SK-N-SH (cell line): ENCODE results near the gene DNAJC10. TPM values are rescaled to one million over a fixed set of nuclear protein-coding genes. Genes with fewer than 3 reads are reported as not detected.
"Not testable (repeated sequence)": the region's sequence is repeated elsewhere in the genome, so short reads cannot be mapped to it uniquely, and the experiment has no call there.

ENCODE experiments used
- CTCF ChIA-PET: fragments of 300-600, 350-600 bp; formaldehyde crosslinking; extraction: SDS; loops from one replicate; lab custom pipeline; 2021; lab: Yijun Ruan, JAX
- POLR2A ChIA-PET: fragments of 350-600 bp; sonication (Branson Sonifier 250); formaldehyde crosslinking; extraction: SDS; loops from one replicate; lab custom pipeline; 2020; ENCODE audit warnings: antibody characterized with exemption, inconsistent platforms; lab: Yijun Ruan, JAX
- DNase-seq: peaks from one replicate; pipeline ENCODE4 v3.0.0; 2012
- H2AFZ ChIP-seq: fragments of 200-600 bp; sonication (generic); 2 replicates; pipeline ENCODE4 v1.8.1; 2016; ENCODE audit warnings: antibody characterized with exemption, mild to moderate bottlenecking, low read depth
- H3F3A ChIP-seq: fragments of 200-600 bp; sonication (generic); replicated peaks from 2 replicates; pipeline ENCODE3; 2016; ENCODE audit warnings: antibody characterized with exemption, mild to moderate bottlenecking; ENCODE audit not compliant: insufficient read depth
- H3K27ac ChIP-seq, 2 experiments: fragments of 200-500 bp in 1 of 2; fragments of 200-600 bp in 1 of 2; sonication (Bioruptor generic) in 1 of 2; sonication (generic), shearing (Covaris generic) in 1 of 2; 2 replicates each; pipeline versions ENCODE4 v1.5.1 to v1.6.1; 2014 to 2016; ENCODE audit warnings: low read depth in 2 of 2, inconsistent platforms in 1 of 2, low read length in 1 of 2, mild to moderate bottlenecking in 1 of 2, mixed read lengths in 1 of 2
- H3K27me3 ChIP-seq: fragments of 200-600 bp; sonication (generic), shearing (Covaris generic); 2 replicates; pipeline ENCODE4 v1.6.1; 2016; ENCODE audit warnings: mixed run types; ENCODE audit not compliant: insufficient read depth
- H3K36me3 ChIP-seq, 2 experiments: fragments of 200-500 bp in 1 of 2; fragments of 200-600 bp in 1 of 2; sonication (Bioruptor generic) in 1 of 2; sonication (generic) in 1 of 2; replicated peaks in 1 of 2; 2 replicates each; pipeline versions ENCODE3 to v1.5.1; 2014 to 2016; ENCODE audit warnings: low read length in 1 of 2, mild to moderate bottlenecking in 1 of 2; ENCODE audit not compliant: insufficient read depth in 2 of 2, control insufficient read depth in 1 of 2
- H3K4me1 ChIP-seq, 2 experiments: fragments of 200-500 bp in 1 of 2; fragments of 200-600 bp in 1 of 2; sonication (Bioruptor generic) in 1 of 2; sonication (generic), shearing (Covaris generic) in 1 of 2; 2 replicates each; pipeline versions ENCODE4 v1.5.1 to v1.6.1; 2014 to 2016; ENCODE audit warnings: low read depth in 1 of 2, low read length in 1 of 2, mixed run types in 1 of 2; ENCODE audit not compliant: insufficient read depth in 2 of 2, control insufficient read depth in 1 of 2
- H3K4me2 ChIP-seq: fragments of 200-600 bp; sonication (generic), shearing (Covaris generic); 2 replicates; pipeline ENCODE4 v1.6.1; 2017; ENCODE audit warnings: mixed run types
- H3K4me3 ChIP-seq, 2 experiments: fragments of 200-500 bp in 1 of 2; fragments of 200-600 bp in 1 of 2; sonication (Bioruptor generic) in 1 of 2; sonication (generic), shearing (Covaris generic) in 1 of 2; 2 replicates each; pipeline versions ENCODE4 v1.5.1 to v1.8.1; 2014 to 2016; ENCODE audit warnings: low read depth in 2 of 2, inconsistent platforms in 1 of 2, low read length in 1 of 2, mild to moderate bottlenecking in 1 of 2, mixed read lengths in 1 of 2, moderate library complexity in 1 of 2
- H3K79me2 ChIP-seq: fragments of 200-600 bp; sonication (generic); 2 replicates; pipeline ENCODE4 v1.8.1; 2017; ENCODE audit warnings: mild to moderate bottlenecking; ENCODE audit not compliant: insufficient read depth
- H3K9ac ChIP-seq: fragments of 200-600 bp; sonication (generic); 2 replicates; pipeline ENCODE4 v1.6.1; 2017; ENCODE audit warnings: mixed run types
- H3K9me2 ChIP-seq: fragments of 200-600 bp; sonication (generic); 2 replicates; pipeline ENCODE4 v1.6.1; 2017; ENCODE audit warnings: mixed run types
- H3K9me3 ChIP-seq: fragments of 200-600 bp; sonication (generic); 2 replicates; pipeline ENCODE4 v1.6.1; 2017; ENCODE audit warnings: mixed run types, mild to moderate bottlenecking, moderate library complexity
- H4K20me1 ChIP-seq: fragments of 200-600 bp; sonication (generic); 2 replicates; pipeline ENCODE4 v1.6.1; 2017; ENCODE audit warnings: mild to moderate bottlenecking, mixed run types; ENCODE audit not compliant: insufficient read depth
- CHD2 ChIP-seq: fragments of 150-350 bp; IDR thresholded peaks from 2 replicates; pipeline ENCODE4 v1.6.1; 2018; ENCODE audit warnings: low read length; ENCODE audit not compliant: partially characterized antibody
- EP300 ChIP-seq, 2 experiments: IDR thresholded peaks; 2 replicates each; pipeline versions ENCODE4 v1.4.0 to v1.6.1; 2012; ENCODE audit warnings: borderline replicate concordance in 1 of 2, low read depth in 1 of 2, low read length in 1 of 2
- EZH2phosphoT487 ChIP-seq: fragments of 200-600 bp; sonication (generic); IDR thresholded peaks from 2 replicates; pipeline ENCODE4 v1.6.1; 2017; ENCODE audit warnings: low read depth, mixed run types, mild to moderate bottlenecking, antibody characterized with exemption, moderate library complexity, borderline replicate concordance
- GABPA ChIP-seq: IDR thresholded peaks from 2 replicates; pipeline ENCODE4 v1.4.0; 2012; ENCODE audit warnings: low read depth, mild to moderate bottlenecking
- GATA2 ChIP-seq: sonication (generic); formaldehyde crosslinking; IDR thresholded peaks from 2 replicates; pipeline ENCODE4 v1.5.0; 2020; ENCODE audit warnings: mild to moderate bottlenecking, missing genetic modification reagents
- IRF3 ChIP-seq: fragments of 150-350 bp; IDR thresholded peaks from 2 replicates; pipeline ENCODE4 v1.6.1; 2016; ENCODE audit warnings: mild to moderate bottlenecking, low read depth, low read length
- MEF2A ChIP-seq: IDR thresholded peaks from 2 replicates; pipeline ENCODE4 v1.4.0; 2012; ENCODE audit warnings: low read depth, borderline replicate concordance
- NFIC ChIP-seq: IDR thresholded peaks from 2 replicates; pipeline ENCODE4 v1.4.0; 2012; ENCODE audit warnings: borderline replicate concordance
- NRF1 ChIP-seq: IDR thresholded peaks from 2 replicates; pipeline ENCODE4 v1.6.1; 2012; ENCODE audit warnings: low read depth, mild to moderate bottlenecking, low read length
- RAD21 ChIP-seq: IDR thresholded peaks from 2 replicates; pipeline ENCODE4 v1.6.1; 2012; ENCODE audit warnings: mild to moderate bottlenecking, low read length
- RFX5 ChIP-seq: IDR thresholded peaks from 2 replicates; pipeline ENCODE4 v1.6.1; 2012; ENCODE audit warnings: mild to moderate bottlenecking, improper control_type of control experiment, low read length
- RXRA ChIP-seq: IDR thresholded peaks from 2 replicates; pipeline ENCODE4 v1.4.0; 2012; ENCODE audit warnings: low read depth, mild to moderate bottlenecking, borderline replicate concordance
- SIN3A ChIP-seq: IDR thresholded peaks from 2 replicates; pipeline ENCODE4 v1.6.1; 2012; ENCODE audit warnings: low read depth, mild to moderate bottlenecking, low read length, moderate library complexity, borderline replicate concordance
- TAF1 ChIP-seq: IDR thresholded peaks from 2 replicates; pipeline ENCODE4 v1.6.1; 2012; ENCODE audit warnings: low read depth, mild to moderate bottlenecking, low read length, moderate library complexity, borderline replicate concordance
- ZBTB33 ChIP-seq: IDR thresholded peaks from 2 replicates; pipeline ENCODE4 v1.4.0; 2012; ENCODE audit warnings: low read depth, borderline replicate concordance
- WGBS: methylation state at CpG from one replicate; pipeline ENCODE4 v1.1.6; 2017; ENCODE audit warnings: low lambda C conversion rate; 5-methylcytosine and 5-hydroxymethylcytosine counted together
- polyA plus RNA-seq, 3 experiments: library from polyadenylated mRNA; depleted of rRNA; stranded (reverse); fragments of >200 nt; gene quantifications; 2 replicates each; pipeline ENCODE4 v1.2.3, GENCODE V29; 2012
- TF ChIP-seq, protein P1 (sequence below): IDR thresholded peaks from 2 replicates; pipeline ENCODE4 v1.4.0; 2012; ENCODE audit warnings: low read depth
- TF ChIP-seq, protein P2 (sequence below): IDR thresholded peaks from 2 replicates; pipeline ENCODE4 v1.4.0; 2012; ENCODE audit warnings: low read depth, borderline replicate concordance

DNAJC10 gene
- polyA plus RNA-seq, 1 of the 3 experiments (the other 2 are of a cell fraction) = 30.8 TPM

- no peak overlapping the region for H2AFZ ChIP-seq
- H3K4me3 ChIP-seq = no peak overlapping the region
- WGBS = 80% methylated on average over 2 of the region's 2 CpGs
- no peaks in the 10 kb centered on the region for H3K27me3 ChIP-seq
- no peaks in the 10 kb centered on the region for H3K36me3 ChIP-seq
- H3K79me2 ChIP-seq = no peaks in the 10 kb centered on the region
- no peaks in the 10 kb centered on the region for H4K20me1 ChIP-seq
- no peaks in the 10 kb centered on the region for H3K9me3 ChIP-seq
- H3K4me2 ChIP-seq = no peak overlapping the region
- ChIA-PET CTCF (interaction anchor here (1.3 kb wide), 1 partner anchor 14 kb away, joined by 3 read pairs; no protein-coding TSS in a partner anchor), POLR2A (interaction anchor here (0.6 kb wide), 1 partner anchor 13 kb away, joined by 3 read pairs; no protein-coding TSS in a partner anchor)
- H3K4me1 ChIP-seq = no peaks in the 10 kb centered on the region
- H3K9ac ChIP-seq = no peak overlapping the region
- TF ChIP-seq, protein P1, sequence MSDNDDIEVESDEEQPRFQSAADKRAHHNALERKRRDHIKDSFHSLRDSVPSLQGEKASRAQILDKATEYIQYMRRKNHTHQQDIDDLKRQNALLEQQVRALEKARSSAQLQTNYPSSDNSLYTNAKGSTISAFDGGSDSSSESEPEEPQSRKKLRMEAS = no peak
- TF ChIP-seq MEF2A = no peak
- TF ChIP-seq TAF1 = no peak
- no peak for TF ChIP-seq IRF3
- TF ChIP-seq ZBTB33 = no peak
- TF ChIP-seq NFIC = no peak
- no peak for TF ChIP-seq EP300 (IDR thresholded peaks at IDR 0.05; ENCODE audit: borderline replicate concordance in 1 of 2, low read depth in 1 of 2, low read length in 1 of 2)
- TF ChIP-seq, protein P2, sequence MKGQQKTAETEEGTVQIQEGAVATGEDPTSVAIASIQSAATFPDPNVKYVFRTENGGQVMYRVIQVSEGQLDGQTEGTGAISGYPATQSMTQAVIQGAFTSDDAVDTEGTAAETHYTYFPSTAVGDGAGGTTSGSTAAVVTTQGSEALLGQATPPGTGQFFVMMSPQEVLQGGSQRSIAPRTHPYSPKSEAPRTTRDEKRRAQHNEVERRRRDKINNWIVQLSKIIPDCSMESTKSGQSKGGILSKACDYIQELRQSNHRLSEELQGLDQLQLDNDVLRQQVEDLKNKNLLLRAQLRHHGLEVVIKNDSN = no peak
- no peak for TF ChIP-seq RFX5
- TF ChIP-seq RXRA = no peak
- no peak for TF ChIP-seq NRF1
- no peak for TF ChIP-seq GABPA
- no peak for TF ChIP-seq CHD2
- no peak for TF ChIP-seq EZH2phosphoT487
- TF ChIP-seq RAD21 = no peak
- TF ChIP-seq GATA2 = no peak
- no peak for TF ChIP-seq SIN3A
- H3K27ac ChIP-seq = no peak overlapping the region
- no peaks in the 10 kb centered on the region for H3F3A ChIP-seq
- no peaks in the 10 kb centered on the region for H3K9me2 ChIP-seq
- no peak for DNase-seq
Observed at GRCh38 chr2:182685559-182685958, 30.5 kb upstream of the DNAJC10 start.

GRCh38 chr2:182686763-182687162, 29.3 kb upstream of the DNAJC10 start:
- H3K4me3 ChIP-seq, H3K9ac ChIP-seq, H3K36me3 ChIP-seq, H4K20me1 ChIP-seq, DNase-seq, H2AFZ ChIP-seq, POLR2A ChIA-PET, H3K9me2 ChIP-seq, H3K27me3 ChIP-seq, CTCF ChIA-PET, H3K79me2 ChIP-seq, H3K4me1 ChIP-seq, H3F3A ChIP-seq, H3K4me2 ChIP-seq, H3K27ac ChIP-seq, H3K9me3 ChIP-seq: not testable (repeated sequence)
- 58% methylated on average over 8 of the region's 10 CpGs for WGBS
